Measurements from ENCODE around the gene FAM13C.

The FAM13C gene

GRCh38 chr10:59361663-59362143 is 646 bp downstream of the FAM13C start:
- DNase-seq (ENCODE audit: low read depth): no peak

GRCh38 chr10:59360605-59361405 is 1.5 kb downstream of the FAM13C start:
- no peak for DNase-seq (ENCODE audit: low read depth)

GRCh38 chr10:59358576-59358975 is 3.8 kb downstream of the FAM13C start:
- DNase-seq (ENCODE audit: low read depth): no peak

GRCh38 chr10:59354434-59354833 is 7.9 kb downstream of the FAM13C start:
- no peak for DNase-seq (ENCODE audit: low read depth)

GRCh38 chr10:59350558-59350957 is 11.8 kb downstream of the FAM13C start:
- DNase-seq (ENCODE audit: low read depth): no peak

GRCh38 chr10:59346321-59346720 is 16.0 kb downstream of the FAM13C start:
- DNase-seq (ENCODE audit: low read depth): no peak

- DNase-seq (ENCODE audit: low read depth): no peak
Observed at GRCh38 chr10:59342723-59343122, 19.6 kb downstream of the FAM13C start.

- DNase-seq (ENCODE audit: low read depth): no peak
Observed at GRCh38 chr10:59342000-59342399, 20.3 kb downstream of the FAM13C start.

GRCh38 chr10:59340285-59340684 is 22.1 kb downstream of the FAM13C start:
- DNase-seq (ENCODE audit: low read depth): no peak

GRCh38 chr10:59339351-59339750 is 23.0 kb downstream of the FAM13C start:
- DNase-seq (ENCODE audit: low read depth): no peak

- DNase-seq (ENCODE audit: low read depth): no peak
Observed at GRCh38 chr10:59337201-59337652, 25.1 kb downstream of the FAM13C start.

- no peak for DNase-seq (ENCODE audit: low read depth)
Observed at GRCh38 chr10:59336632-59337031, 25.7 kb downstream of the FAM13C start.

GRCh38 chr10:59335497-59335896 is 26.9 kb downstream of the FAM13C start:
- DNase-seq (ENCODE audit: low read depth): no peak

GRCh38 chr10:59333701-59334100 is 28.6 kb downstream of the FAM13C start:
- DNase-seq (ENCODE audit: low read depth): no peak

- DNase-seq (ENCODE audit: low read depth): no peak
Observed at GRCh38 chr10:59332581-59332980, 29.8 kb downstream of the FAM13C start.

- no peak for DNase-seq (ENCODE audit: low read depth)
Observed at GRCh38 chr10:59331661-59332060, 30.7 kb downstream of the FAM13C start.

- DNase-seq (ENCODE audit: low read depth): no peak
Observed at GRCh38 chr10:59325116-59325515, 37.2 kb downstream of the FAM13C start.

- no peak for DNase-seq (ENCODE audit: low read depth)
Observed at GRCh38 chr10:59324597-59324996, 37.8 kb downstream of the FAM13C start.

GRCh38 chr10:59323831-59324401 is 38.4 kb downstream of the FAM13C start:
- DNase-seq (ENCODE audit: low read depth): no peak

- no peak for DNase-seq (ENCODE audit: low read depth)
Observed at GRCh38 chr10:59323036-59323459, 39.3 kb downstream of the FAM13C start.

- no peak for DNase-seq (ENCODE audit: low read depth)
Observed at GRCh38 chr10:59322131-59322530, 40.2 kb downstream of the FAM13C start.

- no peak for DNase-seq (ENCODE audit: low read depth)
Observed at GRCh38 chr10:59320355-59320754, 42.0 kb downstream of the FAM13C start.

- DNase-seq (ENCODE audit: low read depth): no peak
Observed at GRCh38 chr10:59319854-59320253, 42.5 kb downstream of the FAM13C start.

GRCh38 chr10:59317066-59317465 is 45.3 kb downstream of the FAM13C start:
- no peak for DNase-seq (ENCODE audit: low read depth)

Data from CMK (cell line).